IPS-18a (cell line): ENCODE measurements around the gene SIK2.

Source experiments
- H3K27ac ChIP-seq: one replicate; pipeline ENCODE4 v1.5.1; 2013; ENCODE audit warnings: low read length
- H3K27me3 ChIP-seq: one replicate; pipeline ENCODE4 v1.6.1; 2013; ENCODE audit warnings: mild to moderate bottlenecking, low read length; ENCODE audit not compliant: control insufficient read depth, insufficient read depth
- H3K36me3 ChIP-seq: one replicate; pipeline ENCODE4 v1.6.1; 2013; ENCODE audit warnings: low read depth, low read length; ENCODE audit not compliant: control insufficient read depth
- H3K4me1 ChIP-seq: one replicate; pipeline ENCODE4 v1.6.1; 2013; ENCODE audit warnings: low read depth, low read length; ENCODE audit not compliant: control insufficient read depth
- H3K4me3 ChIP-seq: one replicate; pipeline ENCODE4 v1.5.1; 2013; ENCODE audit warnings: low read length
- H3K9ac ChIP-seq: one replicate; pipeline ENCODE4 v1.6.1; 2013; ENCODE audit warnings: mild to moderate bottlenecking, low read length, moderate library complexity
- H3K9me3 ChIP-seq: one replicate; pipeline ENCODE4 v1.6.1; 2013; ENCODE audit warnings: low read depth, low read length; ENCODE audit not compliant: control insufficient read depth

Gene SIK2

DNA sequence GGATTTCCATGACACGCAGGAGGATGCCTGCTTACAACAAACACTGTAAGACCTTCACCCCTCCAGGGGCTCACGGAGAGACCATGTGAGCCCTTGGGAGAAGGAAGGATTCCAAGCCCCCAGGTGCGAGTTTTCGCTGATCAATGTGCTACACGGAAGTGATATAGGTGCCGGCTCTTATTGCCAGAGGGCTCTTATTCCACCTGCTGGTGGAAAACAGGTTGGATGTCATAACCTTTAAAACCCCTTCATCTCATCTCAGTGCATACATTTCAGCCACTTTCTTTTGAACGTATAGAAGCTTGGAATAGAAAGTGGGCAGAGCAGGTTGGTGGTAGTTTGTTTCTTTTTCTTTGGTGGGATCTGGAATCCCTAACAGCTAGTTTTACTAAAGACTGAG lies 35.9 kb upstream of the SIK2 start:
- Histone ChIP-seq H3K4me3 (no peak overlapping the region), H3K36me3 (no peaks in the 10 kb centered on the region), H3K9ac (no peak overlapping the region), H3K9me3 (no peaks in the 10 kb centered on the region), H3K27ac (no peak overlapping the region), H3K27me3 (no peaks in the 10 kb centered on the region), H3K4me1 (peaks cover 11% of the 10 kb centered on the region)

DNA sequence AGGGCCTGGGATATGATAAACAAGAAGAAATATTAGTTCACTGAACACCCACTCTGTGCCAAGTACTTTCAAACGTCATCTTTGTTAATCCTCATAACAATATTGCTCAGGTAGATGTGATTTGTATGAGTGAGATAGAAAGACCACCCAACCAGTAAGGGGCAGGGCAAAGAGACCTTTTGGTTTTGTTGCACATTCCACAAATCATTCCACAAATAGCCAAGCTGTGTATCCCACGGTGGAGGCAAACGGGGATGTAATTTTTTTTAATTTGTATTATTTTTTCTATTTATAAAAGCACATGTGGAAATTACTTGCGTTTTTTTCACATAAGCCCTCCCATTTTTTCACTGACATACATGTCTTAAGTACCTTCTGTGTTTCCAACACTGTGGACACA lies 32.8 kb upstream of the SIK2 start:
- no peak overlapping the region for H3K27ac ChIP-seq
- no peak overlapping the region for H3K4me3 ChIP-seq
- no peak overlapping the region for H3K9ac ChIP-seq
- H3K27me3 ChIP-seq: no peaks in the 10 kb centered on the region
- H3K4me1 ChIP-seq: no peaks in the 10 kb centered on the region
- no peaks in the 10 kb centered on the region for H3K36me3 ChIP-seq
- H3K9me3 ChIP-seq: no peaks in the 10 kb centered on the region

DNA sequence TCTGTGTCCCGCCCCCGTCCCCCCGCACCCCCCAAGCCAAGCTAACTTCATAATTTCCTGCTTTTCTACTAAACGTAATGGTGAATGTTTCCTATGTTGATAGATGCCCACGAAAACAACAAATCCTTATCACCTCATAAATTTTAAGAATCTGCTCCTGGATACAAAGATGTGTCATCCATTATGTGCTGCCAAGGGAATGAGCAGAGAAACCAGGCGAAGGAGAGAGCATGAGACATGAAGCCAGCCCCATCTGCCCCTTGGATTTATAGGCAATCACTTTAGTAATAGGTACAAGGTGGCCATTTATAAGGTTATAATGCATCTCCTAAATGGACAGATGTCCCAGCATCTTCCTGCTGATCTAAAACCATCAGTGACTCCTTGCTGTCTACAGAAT lies 31.5 kb upstream of the SIK2 start:
- Histone ChIP-seq H3K27me3 (no peaks in the 10 kb centered on the region), H3K9ac (no peak overlapping the region), H3K27ac (no peak overlapping the region), H3K36me3 (no peaks in the 10 kb centered on the region), H3K9me3 (no peaks in the 10 kb centered on the region), H3K4me3 (no peak overlapping the region), H3K4me1 (no peaks in the 10 kb centered on the region)

DNA sequence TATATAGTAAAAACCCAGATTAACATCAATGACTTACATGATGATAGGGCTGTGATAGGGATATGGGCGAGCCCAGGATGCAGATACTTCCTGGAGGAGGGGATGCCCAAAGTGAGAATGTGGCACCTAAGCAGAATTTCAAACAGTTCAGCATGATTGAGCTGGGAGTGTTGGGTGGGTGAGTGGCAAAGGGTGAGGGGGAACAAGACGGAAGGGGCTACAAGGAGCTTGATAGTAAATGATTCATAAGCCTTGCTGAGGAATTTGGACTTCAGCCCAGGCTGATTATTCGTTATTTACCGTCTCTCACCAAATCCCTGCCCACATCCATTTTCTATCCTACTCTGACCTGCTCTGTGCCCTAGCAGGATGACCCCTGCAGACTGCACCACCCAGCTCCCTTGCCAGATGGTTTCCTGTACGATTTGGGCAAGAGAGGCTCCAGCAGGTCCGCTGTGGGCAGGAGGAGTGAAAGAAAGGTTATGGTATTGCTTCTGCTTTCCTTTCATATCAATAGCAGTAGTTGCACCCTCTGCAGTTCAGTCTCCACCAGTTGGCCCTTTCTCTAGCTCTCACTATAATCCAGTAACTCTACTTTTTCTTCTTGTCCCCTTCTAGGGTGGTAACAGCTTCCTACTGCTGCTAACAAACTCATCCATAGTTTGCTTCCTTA lies 30.3 kb upstream of the SIK2 start:
- Histone ChIP-seq H3K9me3 (no peaks in the 10 kb centered on the region), H3K9ac (no peak overlapping the region), H3K27me3 (no peaks in the 10 kb centered on the region), H3K36me3 (no peaks in the 10 kb centered on the region), H3K4me3 (no peak overlapping the region), H3K27ac (no peak overlapping the region), H3K4me1 (no peaks in the 10 kb centered on the region)

DNA sequence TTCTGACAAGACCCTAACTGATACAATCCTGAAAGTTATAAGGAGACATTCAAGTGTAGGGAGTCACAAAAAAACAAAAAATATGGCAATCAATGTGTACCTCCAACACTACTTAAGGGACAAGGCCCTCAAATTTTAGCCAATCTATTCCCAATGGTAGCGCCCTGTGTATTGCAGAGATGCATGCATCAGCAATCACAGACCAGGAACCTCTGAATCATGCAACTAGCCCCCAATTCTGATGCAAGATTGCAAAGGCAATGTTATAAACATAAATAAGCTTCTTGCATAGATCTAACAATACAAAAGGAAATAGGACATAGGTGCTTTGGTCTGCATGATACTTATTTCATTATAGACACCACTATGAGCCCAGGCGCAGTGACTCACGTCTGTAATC lies 29.7 kb upstream of the SIK2 start:
- H3K4me3 ChIP-seq: no peak overlapping the region
- H3K9me3 ChIP-seq: no peaks in the 10 kb centered on the region
- H3K27ac ChIP-seq: no peak overlapping the region
- no peak overlapping the region for H3K9ac ChIP-seq
- H3K27me3 ChIP-seq: no peaks in the 10 kb centered on the region
- H3K4me1 ChIP-seq: no peaks in the 10 kb centered on the region
- no peaks in the 10 kb centered on the region for H3K36me3 ChIP-seq

DNA sequence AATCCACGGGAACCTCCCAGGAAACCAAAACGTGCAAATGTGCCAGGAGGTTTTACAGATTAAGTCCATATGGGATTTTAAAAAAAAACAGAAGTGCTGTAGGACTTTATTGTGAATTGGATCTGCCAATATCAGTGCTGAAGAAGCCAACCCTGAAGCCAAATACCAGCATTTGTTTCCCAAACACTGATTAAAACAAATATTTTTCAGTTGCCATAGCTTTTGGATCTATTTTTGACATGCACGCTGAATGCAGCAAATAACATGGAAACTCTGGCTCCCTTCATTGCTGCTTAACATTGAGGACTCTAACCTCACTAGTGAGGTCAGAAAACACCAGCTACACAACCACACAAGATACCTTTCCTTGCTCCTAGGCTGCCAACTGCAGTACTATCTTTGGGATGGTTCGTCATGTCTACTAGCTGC lies 28.4 kb upstream of the SIK2 start:
- H3K4me3 ChIP-seq: no peak overlapping the region
- H3K27ac ChIP-seq: no peak overlapping the region
- H3K27me3 ChIP-seq: no peaks in the 10 kb centered on the region
- H3K4me1 ChIP-seq: no peaks in the 10 kb centered on the region
- no peak overlapping the region for H3K9ac ChIP-seq
- H3K36me3 ChIP-seq: no peaks in the 10 kb centered on the region
- H3K9me3 ChIP-seq: no peaks in the 10 kb centered on the region

DNA sequence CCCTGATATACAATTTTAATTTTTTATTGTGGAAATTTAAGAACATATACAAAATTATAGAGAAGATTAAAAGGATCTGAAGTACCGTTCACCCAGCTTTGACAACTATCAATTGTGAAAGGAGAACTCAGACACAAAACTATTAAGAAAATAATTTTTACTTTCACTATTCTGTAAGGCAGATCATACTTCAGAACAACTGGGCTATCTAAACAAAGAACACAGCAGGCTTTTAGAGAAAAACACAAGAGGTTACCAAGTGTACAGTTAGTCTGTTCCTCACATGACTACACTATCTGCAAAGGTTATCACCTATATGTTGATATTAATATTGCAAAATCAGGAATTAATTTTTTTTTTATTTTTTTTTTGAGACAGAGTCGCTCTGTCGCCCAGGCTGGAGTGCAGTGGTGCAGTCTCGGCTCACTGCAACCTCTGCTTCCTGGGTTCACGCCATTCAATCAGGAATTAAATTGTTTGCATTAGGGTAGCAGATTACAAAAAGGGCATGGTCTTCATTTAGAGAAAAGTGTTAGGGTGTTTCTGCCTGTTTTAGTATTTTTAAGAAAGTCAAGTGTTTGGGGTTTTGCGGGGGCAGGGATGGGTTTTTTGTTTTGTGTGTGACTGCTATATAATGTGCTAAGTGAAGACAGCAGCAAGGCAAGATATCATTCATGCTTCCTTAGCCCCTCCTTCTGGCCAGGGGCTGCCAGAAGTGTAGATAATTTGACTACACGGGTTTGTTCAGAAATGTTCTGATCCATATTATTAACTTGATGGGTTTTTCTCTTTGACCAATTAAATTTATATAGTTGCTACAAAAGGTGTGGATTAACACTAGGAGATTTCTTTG lies 27.6 kb upstream of the SIK2 start:
- Histone ChIP-seq H3K9ac (no peak overlapping the region), H3K4me3 (no peak overlapping the region)

DNA sequence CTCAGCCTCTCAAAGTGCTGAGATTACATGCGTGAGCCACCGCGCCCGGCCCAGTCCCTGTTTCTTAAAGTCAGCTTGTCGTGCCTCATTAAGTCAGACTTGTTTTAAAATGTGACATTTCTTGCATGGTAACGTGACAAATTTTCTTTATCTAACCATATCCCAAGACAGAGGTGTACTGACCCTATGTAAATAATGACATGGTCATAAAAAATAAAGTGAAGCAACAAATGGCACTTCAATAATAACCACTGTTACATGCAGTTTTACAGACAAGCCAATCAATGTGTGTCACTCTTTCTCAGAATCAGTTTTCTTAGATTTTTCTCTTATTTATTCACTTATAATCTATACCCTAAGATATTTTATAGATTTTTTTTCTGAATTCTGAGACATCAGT lies 26.5 kb upstream of the SIK2 start:
- H3K9ac ChIP-seq: no peak overlapping the region
- no peaks in the 10 kb centered on the region for H3K36me3 ChIP-seq
- no peak overlapping the region for H3K4me3 ChIP-seq
- no peaks in the 10 kb centered on the region for H3K4me1 ChIP-seq
- no peak overlapping the region for H3K27ac ChIP-seq
- no peaks in the 10 kb centered on the region for H3K27me3 ChIP-seq
- H3K9me3 ChIP-seq: no peaks in the 10 kb centered on the region

More for the DNA sequence above, 27.6 kb upstream of the SIK2 start:
- Histone ChIP-seq H3K36me3 (no peaks in the 10 kb centered on the region), H3K9me3 (no peaks in the 10 kb centered on the region), H3K27me3 (no peaks in the 10 kb centered on the region), H3K27ac (no peak overlapping the region), H3K4me1 (no peaks in the 10 kb centered on the region)

DNA sequence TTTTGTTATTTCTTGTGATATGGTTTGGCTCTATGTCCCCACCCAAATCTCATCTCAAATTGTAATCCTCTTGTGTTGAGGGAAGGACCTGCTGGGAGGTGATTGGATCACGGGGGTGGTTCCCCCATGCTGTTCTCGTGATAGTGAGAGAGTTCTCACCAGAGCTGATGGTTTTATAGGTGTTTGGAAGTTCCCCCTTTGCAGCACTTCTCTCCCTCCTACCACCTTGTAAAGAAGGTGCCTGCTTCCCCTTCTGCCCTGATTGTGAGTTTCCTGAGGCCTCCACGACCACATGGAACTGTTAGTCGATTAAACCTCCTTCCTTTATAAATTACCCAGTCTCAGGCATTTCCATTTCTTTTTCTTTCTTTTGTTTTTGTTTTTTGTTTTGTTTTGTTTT lies 24.4 kb upstream of the SIK2 start:
- no peak overlapping the region for H3K4me3 ChIP-seq

DNA sequence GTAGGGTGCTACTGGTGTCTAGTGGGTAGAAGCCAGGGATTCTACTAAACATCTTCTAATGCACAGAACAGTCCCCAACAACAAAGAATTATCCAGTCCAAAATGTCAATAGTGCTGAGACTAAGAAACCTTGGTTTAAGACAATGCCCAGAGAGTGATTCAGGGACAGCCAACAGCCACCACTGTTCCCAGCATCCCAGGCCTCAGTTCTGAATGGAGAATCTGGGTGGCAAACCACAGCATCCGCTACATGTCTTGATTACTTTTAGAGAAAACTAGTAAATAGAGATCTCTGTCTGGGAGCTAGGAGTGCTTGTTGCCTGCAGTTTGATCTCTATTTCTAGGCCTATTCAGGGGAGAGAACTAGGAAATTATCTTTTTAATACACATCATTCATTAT lies 20.9 kb upstream of the SIK2 start:
- Histone ChIP-seq H3K4me3 (no peak overlapping the region), H3K36me3 (no peaks in the 10 kb centered on the region), H3K9me3 (no peaks in the 10 kb centered on the region), H3K27me3 (no peaks in the 10 kb centered on the region), H3K27ac (no peak overlapping the region), H3K4me1 (no peaks in the 10 kb centered on the region), H3K9ac (no peak overlapping the region)

More for the DNA sequence above, 24.4 kb upstream of the SIK2 start:
- H3K4me1 ChIP-seq: no peaks in the 10 kb centered on the region
- H3K27me3 ChIP-seq: no peaks in the 10 kb centered on the region
- no peaks in the 10 kb centered on the region for H3K36me3 ChIP-seq
- H3K9me3 ChIP-seq: no peaks in the 10 kb centered on the region
- no peak overlapping the region for H3K9ac ChIP-seq
- H3K27ac ChIP-seq: no peak overlapping the region

DNA sequence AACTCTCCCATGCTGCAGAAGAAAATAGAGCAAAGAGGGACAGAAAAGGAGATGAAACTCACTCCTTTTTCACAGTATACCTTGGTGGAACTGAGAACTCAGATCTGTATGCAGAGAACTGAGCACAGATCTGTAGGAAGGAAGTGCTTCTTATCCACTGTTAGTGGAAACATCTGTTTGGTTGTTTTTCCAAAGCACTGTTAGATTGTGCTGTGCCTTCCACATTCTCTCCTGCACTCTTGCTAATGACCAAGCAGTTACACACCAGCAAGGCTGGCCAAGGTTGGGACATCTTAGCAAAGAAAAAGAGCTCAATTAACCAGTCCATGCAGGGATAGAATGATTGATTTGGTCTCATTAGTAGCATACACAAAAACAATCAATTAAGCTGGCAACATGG lies 20.1 kb upstream of the SIK2 start:
- no peak overlapping the region for H3K9ac ChIP-seq
- H3K27ac ChIP-seq: no peak overlapping the region

DNA sequence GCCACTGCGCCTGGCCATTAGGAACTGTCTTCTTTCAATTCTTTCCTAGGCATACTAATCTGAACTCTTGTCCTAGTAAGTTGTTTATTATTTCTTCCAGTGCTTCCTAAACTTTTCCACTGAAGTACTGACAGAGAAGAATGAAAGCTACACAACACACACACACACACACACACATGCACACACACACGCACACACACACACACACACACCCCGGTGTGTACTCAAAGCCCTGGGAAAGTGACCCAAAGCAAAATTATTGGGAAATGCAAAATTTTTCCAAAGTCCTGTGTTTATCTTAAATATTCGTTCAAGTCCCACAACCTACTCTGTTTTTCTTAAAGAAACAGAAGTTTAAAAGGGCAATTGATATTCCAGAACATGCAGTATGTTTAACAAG lies 19.4 kb upstream of the SIK2 start:
- Histone ChIP-seq H3K9me3 (no peaks in the 10 kb centered on the region), H3K36me3 (no peaks in the 10 kb centered on the region), H3K27ac (no peak overlapping the region), H3K27me3 (no peaks in the 10 kb centered on the region), H3K4me3 (no peak overlapping the region), H3K9ac (no peak overlapping the region), H3K4me1 (no peaks in the 10 kb centered on the region)

More for the DNA sequence above, 20.1 kb upstream of the SIK2 start:
- no peaks in the 10 kb centered on the region for H3K9me3 ChIP-seq
- H3K4me3 ChIP-seq: no peak overlapping the region
- H3K27me3 ChIP-seq: no peaks in the 10 kb centered on the region
- H3K36me3 ChIP-seq: no peaks in the 10 kb centered on the region
- no peaks in the 10 kb centered on the region for H3K4me1 ChIP-seq
